HG03175 (cell line): ENCODE measurements around the gene RERG.

Experiments used
- ATAC-seq: cut with Tn5 transposase; IDR thresholded peaks from one replicate; pipeline ENCODE4 v1.9.1; 2021; ENCODE audit warnings: mild to moderate bottlenecking, moderate library complexity; ENCODE audit not compliant: unreplicated experiment

RERG gene

GRCh38 chr12:15192720-15193119, 28.5 kb downstream of the RERG start:
- no peak for ATAC-seq

- no peak for ATAC-seq
Observed at GRCh38 chr12:15188127-15188526, 33.1 kb downstream of the RERG start.

GRCh38 chr12:15186597-15186996, 34.6 kb downstream of the RERG start:
- no peak for ATAC-seq

GRCh38 chr12:15184484-15184883, 36.7 kb downstream of the RERG start:
- ATAC-seq, result no peak

- no peak for ATAC-seq
Observed at GRCh38 chr12:15183821-15184220, 37.4 kb downstream of the RERG start.

GRCh38 chr12:15181017-15181683, 40.1 kb downstream of the RERG start:
- no peak for ATAC-seq

GRCh38 chr12:15180325-15180724, 40.9 kb downstream of the RERG start:
- no peak for ATAC-seq

GRCh38 chr12:15179672-15180071, 41.5 kb downstream of the RERG start:
- ATAC-seq, result no peak

GRCh38 chr12:15173142-15173541, 48.1 kb downstream of the RERG start:
- no peak for ATAC-seq

GRCh38 chr12:15172060-15172822, 49.0 kb downstream of the RERG start:
- ATAC-seq, result no peak

- ATAC-seq, result no peak
Observed at GRCh38 chr12:15171012-15171655, 50.1 kb downstream of the RERG start.

- ATAC-seq, result no peak
Observed at GRCh38 chr12:15168026-15168678, 53.1 kb downstream of the RERG start.

GRCh38 chr12:15165012-15165659, 56.1 kb downstream of the RERG start:
- no peak for ATAC-seq

GRCh38 chr12:15163030-15163976, 57.9 kb downstream of the RERG start:
- ATAC-seq, result no peak

- ATAC-seq, result no peak
Observed at GRCh38 chr12:15158083-15158482, 63.1 kb downstream of the RERG start.

- no peak for ATAC-seq
Observed at GRCh38 chr12:15157269-15157671, 63.9 kb downstream of the RERG start.

- no peak for ATAC-seq
Observed at GRCh38 chr12:15155271-15155670, 65.9 kb downstream of the RERG start.

- ATAC-seq, result no peak
Observed at GRCh38 chr12:15154103-15154502, 67.1 kb downstream of the RERG start.

- no peak for ATAC-seq
Observed at GRCh38 chr12:15152868-15153267, 68.3 kb downstream of the RERG start.

GRCh38 chr12:15152456-15152855, 68.8 kb downstream of the RERG start:
- no peak for ATAC-seq
